ENCODE results near the gene SPTLC1.
"Not testable (repeated sequence)": the region's sequence is repeated elsewhere in the genome, so short reads cannot be mapped to it uniquely, and the experiment has no call there.

Gene SPTLC1

GRCh38 chr9:92147852-92148180, 32.6 kb upstream of the SPTLC1 start:
- Mint-ChIP-seq H3K4me3 (peak overlapping the region in 1 of 3 experiments; percentile 75), H3K36me3 (ENCODE audit: low read depth) (no peaks in the 10 kb centered on the region), H3K9me3 (no peaks in the 10 kb centered on the region), H3K4me1 (peaks cover 67% of the 10 kb centered on the region), H3K27me3 (ENCODE audit: low read depth) (peaks cover 10% of the 10 kb centered on the region), H3K27ac (peak overlapping the region in 1 of 3 experiments; percentile 24)
- TF ChIP-seq, protein P1, sequence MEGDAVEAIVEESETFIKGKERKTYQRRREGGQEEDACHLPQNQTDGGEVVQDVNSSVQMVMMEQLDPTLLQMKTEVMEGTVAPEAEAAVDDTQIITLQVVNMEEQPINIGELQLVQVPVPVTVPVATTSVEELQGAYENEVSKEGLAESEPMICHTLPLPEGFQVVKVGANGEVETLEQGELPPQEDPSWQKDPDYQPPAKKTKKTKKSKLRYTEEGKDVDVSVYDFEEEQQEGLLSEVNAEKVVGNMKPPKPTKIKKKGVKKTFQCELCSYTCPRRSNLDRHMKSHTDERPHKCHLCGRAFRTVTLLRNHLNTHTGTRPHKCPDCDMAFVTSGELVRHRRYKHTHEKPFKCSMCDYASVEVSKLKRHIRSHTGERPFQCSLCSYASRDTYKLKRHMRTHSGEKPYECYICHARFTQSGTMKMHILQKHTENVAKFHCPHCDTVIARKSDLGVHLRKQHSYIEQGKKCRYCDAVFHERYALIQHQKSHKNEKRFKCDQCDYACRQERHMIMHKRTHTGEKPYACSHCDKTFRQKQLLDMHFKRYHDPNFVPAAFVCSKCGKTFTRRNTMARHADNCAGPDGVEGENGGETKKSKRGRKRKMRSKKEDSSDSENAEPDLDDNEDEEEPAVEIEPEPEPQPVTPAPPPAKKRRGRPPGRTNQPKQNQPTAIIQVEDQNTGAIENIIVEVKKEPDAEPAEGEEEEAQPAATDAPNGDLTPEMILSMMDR (IDR thresholded peaks at IDR 0.05; ENCODE audit: unreplicated experiment in 3 of 3), result no peak

GRCh38 chr9:92147030-92147851, 32.0 kb upstream of the SPTLC1 start:
- TF ChIP-seq, protein P1 (IDR thresholded peaks at IDR 0.05; ENCODE audit: unreplicated experiment in 3 of 3), result peak in 1 of 3 experiments; percentile 11
- H3K4me1 Mint-ChIP-seq, result peaks cover 64% of the 10 kb centered on the region
- peak overlapping the region; percentile 60 to 75 (median 72) for H3K4me3 Mint-ChIP-seq
- H3K36me3 Mint-ChIP-seq (ENCODE audit: low read depth), result no peaks in the 10 kb centered on the region
- H3K27ac Mint-ChIP-seq, result peak overlapping the region; percentile 67 to 86 (median 79)
- peaks cover 11% of the 10 kb centered on the region for H3K27me3 Mint-ChIP-seq (ENCODE audit: low read depth)
- no peaks in the 10 kb centered on the region for H3K9me3 Mint-ChIP-seq

GRCh38 chr9:92146610-92147009, 31.4 kb upstream of the SPTLC1 start:
- peak overlapping the region in 2 of 3 experiments; percentile 34 to 75 for H3K4me3 Mint-ChIP-seq
- peaks cover 14% of the 10 kb centered on the region for H3K27me3 Mint-ChIP-seq (ENCODE audit: low read depth)
- peaks cover 60% of the 10 kb centered on the region for H3K4me1 Mint-ChIP-seq
- TF ChIP-seq, protein P1 (IDR thresholded peaks at IDR 0.05; ENCODE audit: unreplicated experiment in 3 of 3), result no peak
- no peaks in the 10 kb centered on the region for H3K36me3 Mint-ChIP-seq (ENCODE audit: low read depth)
- no peaks in the 10 kb centered on the region for H3K9me3 Mint-ChIP-seq
- peak overlapping the region; percentile 67 to 86 (median 79) for H3K27ac Mint-ChIP-seq

- not testable (repeated sequence) for H3K9me3 Mint-ChIP-seq; H3K36me3 Mint-ChIP-seq (ENCODE audit: low read depth)
- Mint-ChIP-seq H3K27me3 (ENCODE audit: low read depth) (peaks cover 15% of the 10 kb centered on the region), H3K4me3 (peak overlapping the region in 2 of 3 experiments; percentile 37 to 90), H3K4me1 (peaks cover 64% of the 10 kb centered on the region), H3K27ac (peak overlapping the region in 2 of 3 experiments; percentile 67 to 68)
Observed at GRCh38 chr9:92145784-92146183, 30.6 kb upstream of the SPTLC1 start.

- peaks cover 19% of the 10 kb centered on the region for H3K27me3 Mint-ChIP-seq (ENCODE audit: low read depth)
- H3K27ac Mint-ChIP-seq, result peak overlapping the region in 1 of 3 experiments; percentile 38
- peaks cover 44% of the 10 kb centered on the region for H3K4me1 Mint-ChIP-seq
- H3K9me3 Mint-ChIP-seq, result no peaks in the 10 kb centered on the region
- H3K36me3 Mint-ChIP-seq (ENCODE audit: low read depth), result no peaks in the 10 kb centered on the region
- peak overlapping the region; percentile 72 to 90 (median 84) for H3K4me3 Mint-ChIP-seq
- TF ChIP-seq, protein P1 (IDR thresholded peaks at IDR 0.05; ENCODE audit: unreplicated experiment in 3 of 3), result no peak
Observed at GRCh38 chr9:92142329-92142728, 27.1 kb upstream of the SPTLC1 start.

- TF ChIP-seq, protein P1 (IDR thresholded peaks at IDR 0.05; ENCODE audit: unreplicated experiment in 3 of 3), result peak in 2 of 3 experiments; percentile 15 to 19
- H3K9me3 Mint-ChIP-seq, result no peaks in the 10 kb centered on the region
- peak overlapping the region in 2 of 3 experiments; percentile 10 to 26 for H3K27ac Mint-ChIP-seq
- H3K4me1 Mint-ChIP-seq, result peaks cover 35% of the 10 kb centered on the region
- H3K4me3 Mint-ChIP-seq, result peak overlapping the region; percentile 79 to 90 (median 89)
- H3K27me3 Mint-ChIP-seq (ENCODE audit: low read depth), result peaks cover 19% of the 10 kb centered on the region
- H3K36me3 Mint-ChIP-seq (ENCODE audit: low read depth), result no peaks in the 10 kb centered on the region
Observed at GRCh38 chr9:92141144-92142129, 26.2 kb upstream of the SPTLC1 start.

Measured in nephron (organoid).